ENCODE results near the gene STAMBP.
"Not testable (repeated sequence)": the region's sequence is repeated elsewhere in the genome, so short reads cannot be mapped to it uniquely, and the experiment has no call there.

Gene STAMBP

GRCh38 chr2:73828818-73829570 is at the start of gene STAMBP:
Gene STAMBP (plus strand): TSS chr2:73828961. CDS start chr2:73830857, 1,896 bp downstream.
- no peaks in the 10 kb centered on the region for H4K20me1 ChIP-seq
- peak within 1 kb of the TSS; percentile 85 for H3K9ac ChIP-seq
- H3K27me3 ChIP-seq, result no peaks in the 10 kb centered on the region
- H3K4me1 ChIP-seq, result peaks cover 42% of the 10 kb centered on the region
- TF ChIP-seq Cebpa-rat (IDR thresholded peaks at IDR 0.05), result 0 out of 2 replicates have a peak, but pooled peaks have one; percentile 62
- peak within 1 kb of the TSS; percentile 86 for H3K27ac ChIP-seq
- peaks cover 8% of the 10 kb centered on the region; the same call in 1 of the 2 replicates for H3K9me3 ChIP-seq
- H3K4me2 ChIP-seq, result peak within 1 kb of the TSS; percentile 91
- H3K36me3 ChIP-seq, result peaks cover 35% of the 10 kb centered on the region
- peak within 1 kb of the TSS; percentile 84 for H3K4me3 ChIP-seq

GRCh38 chr2:73779467-73780236 is 49.1 kb upstream of the STAMBP start, which contains the start of gene DUSP11:
Gene DUSP11 (minus strand): TSS chr2:73780103. CDS start chr2:73779974, 129 bp downstream.
- no peaks in the 10 kb centered on the region for H3K9me3 ChIP-seq
- peaks cover 18% of the 10 kb centered on the region for H3K4me1 ChIP-seq
- H3K9ac ChIP-seq, result peak within 1 kb of the TSS; percentile 89
- peak within 1 kb of the TSS; percentile 85 for H3K4me3 ChIP-seq
- TF ChIP-seq Cebpa-rat (IDR thresholded peaks at IDR 0.05), result no peak
- H3K4me2 ChIP-seq, result peak within 1 kb of the TSS; percentile 91
- peaks cover 31% of the 10 kb centered on the region for H3K36me3 ChIP-seq
- peaks cover 5% of the 10 kb centered on the region; the same call in 1 of the 2 replicates for H4K20me1 ChIP-seq
- no peaks in the 10 kb centered on the region for H3K27me3 ChIP-seq
- peak within 1 kb of the TSS; percentile 88 for H3K27ac ChIP-seq

GRCh38 chr2:73780237-73780582 is 48.6 kb upstream of the STAMBP start:
- Histone ChIP-seq H3K4me3 (peak overlapping the region; percentile 85), H3K4me2 (peak overlapping the region; percentile 91), H3K27ac (no peak overlapping the region), H3K9me3 (no peaks in the 10 kb centered on the region), H4K20me1 (peaks cover 5% of the 10 kb centered on the region; the same call in 1 of the 2 replicates), H3K9ac (peak overlapping the region; percentile 89; the same call in 1 of the 2 replicates), H3K4me1 (peaks cover 18% of the 10 kb centered on the region), H3K36me3 (peaks cover 25% of the 10 kb centered on the region), H3K27me3 (no peaks in the 10 kb centered on the region)
- no peak for TF ChIP-seq Cebpa-rat (IDR thresholded peaks at IDR 0.05)

GRCh38 chr2:73783402-73783801 is 45.4 kb upstream of the STAMBP start:
- not testable (repeated sequence) for H3K4me3 ChIP-seq, H3K4me2 ChIP-seq, H3K36me3 ChIP-seq, H3K9ac ChIP-seq, H3K27ac ChIP-seq, H4K20me1 ChIP-seq, H3K27me3 ChIP-seq, H3K9me3 ChIP-seq
- H3K4me1 ChIP-seq, result peaks cover 14% of the 10 kb centered on the region

GRCh38 chr2:73783883-73784282 is 44.9 kb upstream of the STAMBP start, which contains the start of gene C2orf78:
Gene C2orf78 (plus strand): TSS chr2:73784183. CDS start chr2:73784310, 127 bp downstream.
- not testable (repeated sequence) for H3K4me2 ChIP-seq, H3K9me3 ChIP-seq, H3K9ac ChIP-seq, H4K20me1 ChIP-seq, H3K27ac ChIP-seq, H3K4me3 ChIP-seq, H3K36me3 ChIP-seq, H3K4me1 ChIP-seq, H3K27me3 ChIP-seq

GRCh38 chr2:73811878-73812277 is 16.9 kb upstream of the STAMBP start:
- Histone ChIP-seq H3K27me3 (no peaks in the 10 kb centered on the region), H3K36me3 (no peaks in the 10 kb centered on the region), H4K20me1 (no peaks in the 10 kb centered on the region), H3K4me3 (no peak overlapping the region), H3K4me1 (no peaks in the 10 kb centered on the region), H3K9ac (no peak overlapping the region), H3K9me3 (no peaks in the 10 kb centered on the region), H3K4me2 (no peak overlapping the region), H3K27ac (no peak overlapping the region)
- no peak for TF ChIP-seq Cebpa-rat (IDR thresholded peaks at IDR 0.05)

GRCh38 chr2:73812635-73813034 is 16.1 kb upstream of the STAMBP start:
- Histone ChIP-seq H4K20me1 (no peaks in the 10 kb centered on the region), H3K27ac (no peak overlapping the region), H3K36me3 (no peaks in the 10 kb centered on the region), H3K27me3 (no peaks in the 10 kb centered on the region), H3K4me2 (no peak overlapping the region), H3K4me3 (no peak overlapping the region), H3K9ac (no peak overlapping the region), H3K9me3 (no peaks in the 10 kb centered on the region), H3K4me1 (no peaks in the 10 kb centered on the region)
- no peak for TF ChIP-seq Cebpa-rat (IDR thresholded peaks at IDR 0.05)

GRCh38 chr2:73818296-73818695 is 10.5 kb upstream of the STAMBP start:
- peaks cover 4% of the 10 kb centered on the region; the same call in 1 of the 2 replicates for H3K4me1 ChIP-seq
- no peaks in the 10 kb centered on the region for H3K9me3 ChIP-seq
- no peak overlapping the region for H3K27ac ChIP-seq
- no peaks in the 10 kb centered on the region for H4K20me1 ChIP-seq
- no peak overlapping the region for H3K4me2 ChIP-seq
- no peaks in the 10 kb centered on the region for H3K36me3 ChIP-seq
- H3K9ac ChIP-seq, result no peak overlapping the region
- no peaks in the 10 kb centered on the region for H3K27me3 ChIP-seq
- no peak for TF ChIP-seq Cebpa-rat (IDR thresholded peaks at IDR 0.05)
- H3K4me3 ChIP-seq, result no peak overlapping the region

- H3K4me2 ChIP-seq, result no peak overlapping the region
- H3K9me3 ChIP-seq, result no peaks in the 10 kb centered on the region
- H4K20me1 ChIP-seq, result no peaks in the 10 kb centered on the region
- H3K4me1 ChIP-seq, result peaks cover 4% of the 10 kb centered on the region; the same call in 1 of the 2 replicates
- H3K27ac ChIP-seq, result no peak overlapping the region
- H3K27me3 ChIP-seq, result no peaks in the 10 kb centered on the region
- TF ChIP-seq Cebpa-rat (IDR thresholded peaks at IDR 0.05), result no peak
- no peak overlapping the region for H3K4me3 ChIP-seq
- no peaks in the 10 kb centered on the region for H3K36me3 ChIP-seq
- H3K9ac ChIP-seq, result no peak overlapping the region
These were observed 7.5 kb upstream of the STAMBP start for GRCh38 chr2:73821227-73821626.

- Histone ChIP-seq H3K4me3 (no peak overlapping the region), H4K20me1 (no peaks in the 10 kb centered on the region), H3K4me1 (peaks cover 4% of the 10 kb centered on the region; the same call in 1 of the 2 replicates), H3K4me2 (no peak overlapping the region), H3K9me3 (no peaks in the 10 kb centered on the region), H3K9ac (no peak overlapping the region), H3K27ac (no peak overlapping the region), H3K27me3 (no peaks in the 10 kb centered on the region), H3K36me3 (no peaks in the 10 kb centered on the region)
- TF ChIP-seq Cebpa-rat (IDR thresholded peaks at IDR 0.05), result no peak
These were observed 7.1 kb upstream of the STAMBP start for GRCh38 chr2:73821669-73822068.

All from BLaER1 (cell line).